ENCODE results near the gene PPHLN1.

The PPHLN1 gene

DNA sequence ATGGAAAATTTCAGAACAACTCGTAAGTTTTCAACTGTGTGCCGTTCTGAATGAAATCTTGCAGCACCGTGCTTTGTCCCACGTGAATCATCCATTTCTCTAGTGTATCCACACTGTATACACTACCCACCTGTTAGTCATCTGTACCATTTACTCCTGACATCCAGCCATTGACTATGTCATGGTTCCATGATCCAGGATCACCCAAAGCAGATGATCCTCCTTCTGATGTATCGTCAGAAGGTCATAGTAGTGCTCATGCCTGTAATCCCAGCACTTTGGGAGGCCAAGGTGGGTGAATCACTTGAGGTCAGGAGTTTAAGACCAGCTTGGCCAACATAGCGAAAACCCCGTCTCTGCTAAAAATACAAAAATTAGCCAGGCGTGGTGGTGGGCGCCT is 122.9 kb downstream of the PPHLN1 start:
- Histone ChIP-seq H3K4me3 (ENCODE audit: insufficient read depth, low read depth, low read length, poor library complexity, severe bottlenecking) (no peak overlapping the region), H3K27ac (ENCODE audit: insufficient read depth, low read length, poor library complexity, severe bottlenecking) (no peak overlapping the region), H3K4me1 (ENCODE audit: control insufficient read depth, insufficient read depth, low read length, poor library complexity, severe bottlenecking) (no peaks in the 10 kb centered on the region), H3K9me3 (ENCODE audit: control insufficient read depth, low read length) (no peaks in the 10 kb centered on the region), H3K36me3 (ENCODE audit: control insufficient read depth, insufficient read depth, low read length) (peaks cover 24% of the 10 kb centered on the region), H3K27me3 (replicated peaks; ENCODE audit: control insufficient read depth, insufficient read depth, low read length, poor library complexity, severe bottlenecking) (no peaks in the 10 kb centered on the region)
- DNase-seq, result no peak

DNA sequence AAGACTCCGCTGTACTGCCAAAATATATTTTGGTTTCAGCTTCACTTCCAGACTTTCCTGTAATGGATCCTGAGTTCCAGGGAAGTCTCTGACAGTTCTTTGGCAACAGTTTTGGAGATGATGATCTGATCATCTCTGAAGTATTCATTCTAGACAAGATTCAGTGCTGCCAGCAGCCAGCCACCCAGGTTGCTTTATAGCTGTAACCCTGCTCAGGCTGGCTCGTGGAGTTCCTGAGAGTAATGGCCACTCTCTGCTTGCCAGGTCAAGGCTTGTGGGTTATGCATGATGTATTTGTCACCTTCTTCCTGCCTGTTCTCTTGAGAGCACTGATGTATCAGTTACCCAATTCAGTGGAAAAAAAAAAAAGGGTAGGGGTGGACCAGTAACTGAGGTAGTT is 124.3 kb downstream of the PPHLN1 start:
- H3K27ac ChIP-seq (ENCODE audit: insufficient read depth, low read length, poor library complexity, severe bottlenecking), result no peak overlapping the region
- no peaks in the 10 kb centered on the region for H3K27me3 ChIP-seq (replicated peaks; ENCODE audit: control insufficient read depth, insufficient read depth, low read length, poor library complexity, severe bottlenecking)
- no peaks in the 10 kb centered on the region for H3K4me1 ChIP-seq (ENCODE audit: control insufficient read depth, insufficient read depth, low read length, poor library complexity, severe bottlenecking)
- no peak for DNase-seq
- H3K4me3 ChIP-seq (ENCODE audit: insufficient read depth, low read depth, low read length, poor library complexity, severe bottlenecking), result no peak overlapping the region
- H3K9me3 ChIP-seq (ENCODE audit: control insufficient read depth, low read length), result no peaks in the 10 kb centered on the region
- peaks cover 18% of the 10 kb centered on the region for H3K36me3 ChIP-seq (ENCODE audit: control insufficient read depth, insufficient read depth, low read length)

- no peaks in the 10 kb centered on the region for H3K27me3 ChIP-seq (replicated peaks; ENCODE audit: control insufficient read depth, insufficient read depth, low read length, poor library complexity, severe bottlenecking)
- H3K27ac ChIP-seq (ENCODE audit: insufficient read depth, low read length, poor library complexity, severe bottlenecking), result no peak overlapping the region
- H3K4me3 ChIP-seq (ENCODE audit: insufficient read depth, low read depth, low read length, poor library complexity, severe bottlenecking), result no peak overlapping the region
- no peaks in the 10 kb centered on the region for H3K9me3 ChIP-seq (ENCODE audit: control insufficient read depth, low read length)
- DNase-seq, result no peak
- no peaks in the 10 kb centered on the region for H3K36me3 ChIP-seq (ENCODE audit: control insufficient read depth, insufficient read depth, low read length)
- H3K4me1 ChIP-seq (ENCODE audit: control insufficient read depth, insufficient read depth, low read length, poor library complexity, severe bottlenecking), result no peaks in the 10 kb centered on the region
Observed at GRCh38 chr12:42458575-42458974, 132.6 kb downstream of the PPHLN1 start.

DNA sequence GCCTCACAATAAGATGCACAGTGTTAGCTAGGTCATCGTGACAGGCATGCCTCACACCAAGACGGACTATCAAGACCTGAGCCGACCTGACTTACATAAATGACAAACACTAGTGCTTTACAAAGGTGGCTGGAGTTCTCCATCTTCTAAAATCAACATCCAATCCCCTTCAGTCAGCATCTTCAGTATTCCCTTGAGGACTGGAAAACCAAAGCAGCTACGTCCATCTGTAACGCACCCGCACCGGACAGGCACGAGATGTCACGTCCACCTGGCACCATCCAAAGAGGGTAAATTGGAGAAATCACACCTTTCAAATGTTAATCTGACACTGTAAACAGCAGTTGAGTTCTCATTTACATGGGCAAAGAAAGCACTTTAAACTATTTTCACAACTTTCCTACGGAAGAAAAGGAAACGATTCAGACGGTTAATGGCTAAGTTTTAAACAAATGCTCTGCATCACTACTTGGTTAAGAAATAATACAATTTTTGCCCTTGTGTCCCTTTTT is 133.4 kb downstream of the PPHLN1 start:
- no peaks in the 10 kb centered on the region for H3K4me1 ChIP-seq (ENCODE audit: control insufficient read depth, insufficient read depth, low read length, poor library complexity, severe bottlenecking)
- DNase-seq, result no peak
- H3K27ac ChIP-seq (ENCODE audit: insufficient read depth, low read length, poor library complexity, severe bottlenecking), result no peak overlapping the region
- no peaks in the 10 kb centered on the region for H3K9me3 ChIP-seq (ENCODE audit: control insufficient read depth, low read length)
- no peak overlapping the region for H3K4me3 ChIP-seq (ENCODE audit: insufficient read depth, low read depth, low read length, poor library complexity, severe bottlenecking)
- no peaks in the 10 kb centered on the region for H3K36me3 ChIP-seq (ENCODE audit: control insufficient read depth, insufficient read depth, low read length)
- H3K27me3 ChIP-seq (replicated peaks; ENCODE audit: control insufficient read depth, insufficient read depth, low read length, poor library complexity, severe bottlenecking), result no peaks in the 10 kb centered on the region

DNA sequence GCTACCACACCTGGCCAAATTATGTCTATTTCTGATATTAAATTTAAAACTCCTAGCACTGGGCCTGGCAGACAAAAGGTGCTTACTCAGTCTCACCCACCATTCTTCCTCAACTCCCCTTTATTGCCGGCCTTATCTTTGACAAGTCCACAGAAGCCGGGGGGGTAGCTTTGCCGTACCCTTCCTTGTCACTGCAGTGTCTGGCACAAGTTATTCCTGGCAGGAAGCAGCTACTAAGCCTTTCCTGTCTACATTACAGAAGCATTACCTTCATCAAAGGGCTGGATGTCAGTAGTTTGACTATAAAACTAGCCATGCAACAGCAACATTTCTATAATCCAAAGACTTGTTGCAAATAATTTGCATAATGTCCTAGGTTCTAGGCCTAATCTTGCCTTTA is 136.5 kb downstream of the PPHLN1 start:
- Histone ChIP-seq H3K27me3 (replicated peaks; ENCODE audit: control insufficient read depth, insufficient read depth, low read length, poor library complexity, severe bottlenecking) (no peaks in the 10 kb centered on the region), H3K4me1 (ENCODE audit: control insufficient read depth, insufficient read depth, low read length, poor library complexity, severe bottlenecking) (no peaks in the 10 kb centered on the region), H3K9me3 (ENCODE audit: control insufficient read depth, low read length) (no peaks in the 10 kb centered on the region), H3K36me3 (ENCODE audit: control insufficient read depth, insufficient read depth, low read length) (no peaks in the 10 kb centered on the region), H3K27ac (ENCODE audit: insufficient read depth, low read length, poor library complexity, severe bottlenecking) (no peak overlapping the region), H3K4me3 (ENCODE audit: insufficient read depth, low read depth, low read length, poor library complexity, severe bottlenecking) (no peak overlapping the region)
- no peak for DNase-seq

DNA sequence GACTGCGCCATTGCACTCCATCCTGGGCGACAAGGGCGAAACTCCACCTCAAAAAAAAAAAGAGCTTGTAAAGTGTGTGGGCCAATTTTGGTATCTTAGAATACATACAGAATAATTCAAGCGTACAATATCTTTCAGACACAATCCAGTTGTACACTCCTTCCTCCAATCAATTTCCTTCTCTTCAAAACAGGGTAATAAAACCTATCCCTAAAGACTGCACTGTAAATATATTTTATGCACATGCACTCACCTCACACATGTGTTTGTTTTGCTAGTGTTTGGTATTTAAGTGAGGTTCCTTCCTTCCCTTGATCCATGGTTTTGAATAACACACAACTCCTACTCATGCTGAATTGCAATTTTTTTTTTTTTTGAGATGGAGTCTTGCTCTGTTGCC is 137.7 kb downstream of the PPHLN1 start:
- Histone ChIP-seq H3K9me3 (ENCODE audit: control insufficient read depth, low read length) (no peaks in the 10 kb centered on the region), H3K4me3 (ENCODE audit: insufficient read depth, low read depth, low read length, poor library complexity, severe bottlenecking) (no peak overlapping the region), H3K27ac (ENCODE audit: insufficient read depth, low read length, poor library complexity, severe bottlenecking) (no peak overlapping the region), H3K27me3 (replicated peaks; ENCODE audit: control insufficient read depth, insufficient read depth, low read length, poor library complexity, severe bottlenecking) (no peaks in the 10 kb centered on the region), H3K36me3 (ENCODE audit: control insufficient read depth, insufficient read depth, low read length) (no peaks in the 10 kb centered on the region), H3K4me1 (ENCODE audit: control insufficient read depth, insufficient read depth, low read length, poor library complexity, severe bottlenecking) (no peaks in the 10 kb centered on the region)
- DNase-seq, result no peak

- no peak overlapping the region for H3K4me3 ChIP-seq (ENCODE audit: insufficient read depth, low read depth, low read length, poor library complexity, severe bottlenecking)
- no peaks in the 10 kb centered on the region for H3K36me3 ChIP-seq (ENCODE audit: control insufficient read depth, insufficient read depth, low read length)
- no peak for DNase-seq
Observed at GRCh38 chr12:42468341-42468821, 142.4 kb downstream of the PPHLN1 start.

DNA sequence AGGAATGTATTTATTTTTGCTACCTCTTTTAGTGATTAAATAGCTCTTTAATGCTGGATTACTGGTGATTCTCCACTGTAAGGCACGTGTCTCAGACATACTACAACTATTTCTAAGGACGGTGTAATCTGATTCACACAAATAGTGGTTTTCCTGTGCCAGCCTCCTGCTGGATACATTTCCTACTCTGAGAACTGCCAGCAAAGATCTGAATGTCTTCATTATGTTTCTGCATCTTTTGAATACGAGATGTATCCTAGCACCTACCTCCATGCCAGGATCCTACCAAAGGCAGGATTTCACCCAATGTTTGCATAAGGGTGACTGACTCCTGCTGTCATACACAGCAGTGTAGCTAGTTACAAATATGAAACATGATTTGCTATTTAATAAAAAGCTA is 143.0 kb downstream of the PPHLN1 start:
- H3K36me3 ChIP-seq (ENCODE audit: control insufficient read depth, insufficient read depth, low read length), result no peaks in the 10 kb centered on the region
- DNase-seq, result no peak
- no peaks in the 10 kb centered on the region for H3K27me3 ChIP-seq (replicated peaks; ENCODE audit: control insufficient read depth, insufficient read depth, low read length, poor library complexity, severe bottlenecking)
- no peaks in the 10 kb centered on the region for H3K9me3 ChIP-seq (ENCODE audit: control insufficient read depth, low read length)
- no peaks in the 10 kb centered on the region for H3K4me1 ChIP-seq (ENCODE audit: control insufficient read depth, insufficient read depth, low read length, poor library complexity, severe bottlenecking)
- no peak overlapping the region for H3K27ac ChIP-seq (ENCODE audit: insufficient read depth, low read length, poor library complexity, severe bottlenecking)
- no peak overlapping the region for H3K4me3 ChIP-seq (ENCODE audit: insufficient read depth, low read depth, low read length, poor library complexity, severe bottlenecking)

More at GRCh38 chr12:42468341-42468821, 142.4 kb downstream of the PPHLN1 start:
- H3K9me3 ChIP-seq (ENCODE audit: control insufficient read depth, low read length), result no peaks in the 10 kb centered on the region
- H3K27me3 ChIP-seq (replicated peaks; ENCODE audit: control insufficient read depth, insufficient read depth, low read length, poor library complexity, severe bottlenecking), result no peaks in the 10 kb centered on the region
- no peaks in the 10 kb centered on the region for H3K4me1 ChIP-seq (ENCODE audit: control insufficient read depth, insufficient read depth, low read length, poor library complexity, severe bottlenecking)
- H3K27ac ChIP-seq (ENCODE audit: insufficient read depth, low read length, poor library complexity, severe bottlenecking), result no peak overlapping the region

GRCh38 chr12:42469355-42470175 is 143.6 kb downstream of the PPHLN1 start:
- Histone ChIP-seq H3K9me3 (ENCODE audit: control insufficient read depth, low read length) (no peaks in the 10 kb centered on the region), H3K27ac (ENCODE audit: insufficient read depth, low read length, poor library complexity, severe bottlenecking) (no peak overlapping the region), H3K4me1 (ENCODE audit: control insufficient read depth, insufficient read depth, low read length, poor library complexity, severe bottlenecking) (no peaks in the 10 kb centered on the region), H3K4me3 (ENCODE audit: insufficient read depth, low read depth, low read length, poor library complexity, severe bottlenecking) (no peak overlapping the region), H3K27me3 (replicated peaks; ENCODE audit: control insufficient read depth, insufficient read depth, low read length, poor library complexity, severe bottlenecking) (no peaks in the 10 kb centered on the region), H3K36me3 (ENCODE audit: control insufficient read depth, insufficient read depth, low read length) (no peaks in the 10 kb centered on the region)
- DNase-seq, result no peak

- H3K4me1 ChIP-seq (ENCODE audit: control insufficient read depth, insufficient read depth, low read length, poor library complexity, severe bottlenecking), result no peaks in the 10 kb centered on the region
- no peak overlapping the region for H3K27ac ChIP-seq (ENCODE audit: insufficient read depth, low read length, poor library complexity, severe bottlenecking)
- H3K36me3 ChIP-seq (ENCODE audit: control insufficient read depth, insufficient read depth, low read length), result no peaks in the 10 kb centered on the region
- no peaks in the 10 kb centered on the region for H3K27me3 ChIP-seq (replicated peaks; ENCODE audit: control insufficient read depth, insufficient read depth, low read length, poor library complexity, severe bottlenecking)
- no peak overlapping the region for H3K4me3 ChIP-seq (ENCODE audit: insufficient read depth, low read depth, low read length, poor library complexity, severe bottlenecking)
- DNase-seq, result no peak
- no peaks in the 10 kb centered on the region for H3K9me3 ChIP-seq (ENCODE audit: control insufficient read depth, low read length)
Observed at GRCh38 chr12:42472376-42472775, 146.4 kb downstream of the PPHLN1 start.

Data from effector memory CD4-positive, alpha-beta T cell (primary cell).